K562 (cell line): ENCODE measurements around the gene NARF. TPM values are rescaled to one million over a fixed set of nuclear protein-coding genes. Genes with fewer than 3 reads are reported as not detected.

Experiments used
- DACH1 ChIP-seq: fragments of 450-650 bp; IDR thresholded peaks from 2 replicates; pipeline ENCODE4 v1.6.1; 2018; ENCODE audit not compliant: partially characterized antibody
- DMBX1 ChIP-seq: fragments of 250-450 bp; sonication (Bioruptor Pico); IDR thresholded peaks from 2 replicates; pipeline ENCODE4 v1.8.0; 2022; ENCODE audit warnings: inconsistent platforms, mild to moderate bottlenecking, moderate library complexity, borderline replicate concordance
- NBN ChIP-seq: fragments of 450-650 bp; IDR thresholded peaks from 2 replicates; pipeline ENCODE4 v1.6.1; 2016; ENCODE audit warnings: low read depth, mild to moderate bottlenecking
- NCOA6 ChIP-seq: fragments of 450-650 bp; IDR thresholded peaks from 2 replicates; pipeline ENCODE4 v1.6.1; 2017; ENCODE audit warnings: mild to moderate bottlenecking
- RAD21 ChIP-seq, 2 experiments: fragments of 250-450 bp in 1 of 2; fragments of 450-650 bp in 1 of 2; sonication (Bioruptor Pico) in 1 of 2; formaldehyde crosslinking in 1 of 2; IDR thresholded peaks in 1 of 2; conservative IDR thresholded peaks in 1 of 2; 2 replicates each; pipeline versions ENCODE4 v1.4.0 to v1.8.0; 2020 to 2022; ENCODE audit warnings: mild to moderate bottlenecking in 2 of 2, moderate library complexity in 1 of 2
- RB1 ChIP-seq: fragments of 450-650 bp; IDR thresholded peaks from 2 replicates; pipeline ENCODE4 v1.6.1; 2017; ENCODE audit warnings: low read depth, mild to moderate bottlenecking
- SAP30 ChIP-seq: fragments of 200-600 bp; sonication (generic); IDR thresholded peaks from 2 replicates; pipeline ENCODE4 v1.6.1; 2012; ENCODE audit warnings: borderline replicate concordance, low read depth, mild to moderate bottlenecking, moderate library complexity, low read length, control low read depth, inconsistent platforms; ENCODE audit not compliant: insufficient read depth, poor library complexity, severe bottlenecking
- ZBTB17 ChIP-seq: fragments of 450-650 bp; formaldehyde crosslinking; IDR thresholded peaks from 2 replicates; pipeline ENCODE4 v1.4.0; 2020; ENCODE audit warnings: mild to moderate bottlenecking
- ZC3H4 ChIP-seq: sonication (generic); formaldehyde crosslinking; IDR thresholded peaks from 2 replicates; pipeline ENCODE4 v1.9.0; 2021; ENCODE audit warnings: missing genetic modification reagents, borderline replicate concordance
- ZNF140 ChIP-seq: fragments of 250-450 bp; sonication (Bioruptor Pico); IDR thresholded peaks from 2 replicates; pipeline ENCODE4 v1.8.0; 2021; ENCODE audit warnings: moderate library complexity, mild to moderate bottlenecking, inconsistent platforms
- polyA plus RNA-seq, 8 experiments: library from polyadenylated mRNA; depleted of rRNA in 4 of 8; stranded (reverse) in 5 of 8; unstranded in 3 of 8; fragments of >200 nt; fragmentation: Nextera tagmentation in 2 of 8; fragmentation: Illumina TruSeq in 1 of 8; extraction: Ambion mirVana in 2 of 8; extraction: Trizol in 1 of 8; gene quantifications; 2 replicates each; pipeline versions ENCODE4 v1.2.1 to v1.2.3, GENCODE V29; 2011 to 2014; ENCODE audit warnings: inconsistent platforms in 1 of 8, missing spikeins in 1 of 8
- total RNA-seq, 7 experiments: library from RNA; depleted of rRNA in 6 of 7; stranded (reverse); fragments of >200 nt in 6 of 7; fragmentation: Illumina TruSeq in 2 of 7; extraction: Trizol in 2 of 7; gene quantifications; 2 replicates each; pipeline versions ENCODE4 v1.2.1 to v1.2.3, GENCODE V29; 2011 to 2021; ENCODE audit warnings: low replicate concordance in 1 of 7
- TF ChIP-seq, protein P1 (sequence below): fragments of 250-450 bp; sonication (Bioruptor Pico); IDR thresholded peaks from 2 replicates; pipeline ENCODE4 v1.4.0; 2020; ENCODE audit warnings: mild to moderate bottlenecking, moderate library complexity
- TF ChIP-seq, protein P2 (sequence below), 2 experiments: fragments of 450-650 bp in 1 of 2; sonication (generic) in 1 of 2; formaldehyde crosslinking; conservative IDR thresholded peaks; 2 replicates each; pipeline versions ENCODE4 v1.4.0 to v1.8.1; 2020 to 2022; ENCODE audit warnings: mild to moderate bottlenecking in 1 of 2, missing genetic modification reagents in 1 of 2
- TF ChIP-seq, protein P3 (sequence below): fragments of 150-350 bp; conservative IDR thresholded peaks from 2 replicates; pipeline ENCODE4 v1.6.1; 2014; ENCODE audit warnings: low read length
- TF ChIP-seq, protein P4 (sequence below): fragments of 450-650 bp; IDR thresholded peaks from 2 replicates; pipeline ENCODE4 v1.6.1; 2016; ENCODE audit warnings: antibody characterized with exemption
- TF ChIP-seq, protein P5 (sequence below): sonication (generic); formaldehyde crosslinking; IDR thresholded peaks from 2 replicates; pipeline ENCODE4 v1.4.0; 2020; ENCODE audit warnings: mild to moderate bottlenecking, missing genetic modification reagents

NARF gene
- total and polyA plus RNA-seq, 9 of the 15 experiments (the other 6 are each of a cell fraction or from before 2014, with no cell fraction given) = 60.4 to 423 (median 132) TPM

DNA sequence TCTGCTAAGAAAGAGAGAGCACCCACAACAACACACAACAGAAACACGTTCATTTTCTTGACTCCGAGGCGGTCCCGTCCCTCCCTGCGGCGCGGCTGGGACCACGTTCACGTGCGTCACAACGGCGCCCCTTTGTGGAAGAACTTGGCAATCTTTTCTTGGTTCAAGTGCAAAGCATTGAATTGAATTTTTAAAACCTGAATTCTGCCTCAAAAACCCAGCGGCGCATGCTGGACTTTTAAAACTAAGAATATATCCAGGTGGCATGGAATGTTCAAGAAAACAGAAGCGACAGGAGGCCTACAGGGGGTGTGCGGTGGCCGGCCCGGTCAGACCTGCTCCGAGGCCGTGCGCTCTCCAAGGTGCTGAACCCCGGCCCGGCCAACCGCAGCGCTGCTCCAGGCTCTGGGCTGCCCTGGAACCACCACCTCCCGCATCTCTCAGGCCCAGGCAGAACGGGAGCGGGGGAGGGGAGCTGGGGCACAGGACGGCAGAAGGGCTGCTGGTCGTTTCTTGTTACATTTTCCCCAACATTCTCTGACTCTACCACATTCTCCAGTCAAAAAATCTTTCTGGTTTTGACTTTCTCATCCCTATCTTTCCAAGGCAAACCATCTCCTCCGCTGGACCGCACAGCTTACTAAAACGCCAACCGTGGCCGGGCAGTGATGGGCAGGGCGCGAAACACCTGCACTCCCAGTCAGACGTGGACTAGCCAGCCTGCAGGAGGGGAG is 43.8 kb upstream of the NARF start (continued):
- peak; percentile 74 for TF ChIP-seq SAP30
- TF ChIP-seq DMBX1 (CRISPR knock-in tag) = peak; percentile 72; the same call in 1 of the 2 replicates
- no peak for TF ChIP-seq ZC3H4 (CRISPR knock-in tag)
- TF ChIP-seq, protein P1, sequence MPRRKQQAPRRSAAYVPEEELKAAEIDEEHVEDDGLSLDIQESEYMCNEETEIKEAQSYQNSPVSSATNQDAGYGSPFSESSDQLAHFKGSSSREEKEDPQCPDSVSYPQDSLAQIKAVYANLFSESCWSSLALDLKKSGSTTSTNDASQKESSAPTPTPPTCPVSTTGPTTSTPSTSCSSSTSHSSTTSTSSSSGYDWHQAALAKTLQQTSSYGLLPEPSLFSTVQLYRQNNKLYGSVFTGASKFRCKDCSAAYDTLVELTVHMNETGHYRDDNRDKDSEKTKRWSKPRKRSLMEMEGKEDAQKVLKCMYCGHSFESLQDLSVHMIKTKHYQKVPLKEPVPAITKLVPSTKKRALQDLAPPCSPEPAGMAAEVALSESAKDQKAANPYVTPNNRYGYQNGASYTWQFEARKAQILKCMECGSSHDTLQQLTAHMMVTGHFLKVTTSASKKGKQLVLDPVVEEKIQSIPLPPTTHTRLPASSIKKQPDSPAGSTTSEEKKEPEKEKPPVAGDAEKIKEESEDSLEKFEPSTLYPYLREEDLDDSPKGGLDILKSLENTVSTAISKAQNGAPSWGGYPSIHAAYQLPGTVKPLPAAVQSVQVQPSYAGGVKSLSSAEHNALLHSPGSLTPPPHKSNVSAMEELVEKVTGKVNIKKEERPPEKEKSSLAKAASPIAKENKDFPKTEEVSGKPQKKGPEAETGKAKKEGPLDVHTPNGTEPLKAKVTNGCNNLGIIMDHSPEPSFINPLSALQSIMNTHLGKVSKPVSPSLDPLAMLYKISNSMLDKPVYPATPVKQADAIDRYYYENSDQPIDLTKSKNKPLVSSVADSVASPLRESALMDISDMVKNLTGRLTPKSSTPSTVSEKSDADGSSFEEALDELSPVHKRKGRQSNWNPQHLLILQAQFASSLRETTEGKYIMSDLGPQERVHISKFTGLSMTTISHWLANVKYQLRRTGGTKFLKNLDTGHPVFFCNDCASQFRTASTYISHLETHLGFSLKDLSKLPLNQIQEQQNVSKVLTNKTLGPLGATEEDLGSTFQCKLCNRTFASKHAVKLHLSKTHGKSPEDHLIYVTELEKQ (CRISPR knock-in tag) = no peak
- no peak for TF ChIP-seq ZNF140 (CRISPR knock-in tag)
- TF ChIP-seq, protein P2, sequence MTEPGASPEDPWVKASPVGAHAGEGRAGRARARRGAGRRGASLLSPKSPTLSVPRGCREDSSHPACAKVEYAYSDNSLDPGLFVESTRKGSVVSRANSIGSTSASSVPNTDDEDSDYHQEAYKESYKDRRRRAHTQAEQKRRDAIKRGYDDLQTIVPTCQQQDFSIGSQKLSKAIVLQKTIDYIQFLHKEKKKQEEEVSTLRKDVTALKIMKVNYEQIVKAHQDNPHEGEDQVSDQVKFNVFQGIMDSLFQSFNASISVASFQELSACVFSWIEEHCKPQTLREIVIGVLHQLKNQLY (CRISPR knock-in tag; conservative IDR thresholded peaks at IDR 0.05) = peak in 1 of 2 experiments; percentile 91; a peak in 2 of 4 replicates
- TF ChIP-seq DACH1 = no peak
- peak; percentile 54; the same call in 1 of the 2 replicates for TF ChIP-seq ZBTB17 (CRISPR knock-in tag)
- TF ChIP-seq NBN = peak; percentile 83; the same call in 1 of the 2 replicates
- TF ChIP-seq RB1 = peak; percentile 48; the same call in 1 of the 2 replicates
- TF ChIP-seq, protein P3, sequence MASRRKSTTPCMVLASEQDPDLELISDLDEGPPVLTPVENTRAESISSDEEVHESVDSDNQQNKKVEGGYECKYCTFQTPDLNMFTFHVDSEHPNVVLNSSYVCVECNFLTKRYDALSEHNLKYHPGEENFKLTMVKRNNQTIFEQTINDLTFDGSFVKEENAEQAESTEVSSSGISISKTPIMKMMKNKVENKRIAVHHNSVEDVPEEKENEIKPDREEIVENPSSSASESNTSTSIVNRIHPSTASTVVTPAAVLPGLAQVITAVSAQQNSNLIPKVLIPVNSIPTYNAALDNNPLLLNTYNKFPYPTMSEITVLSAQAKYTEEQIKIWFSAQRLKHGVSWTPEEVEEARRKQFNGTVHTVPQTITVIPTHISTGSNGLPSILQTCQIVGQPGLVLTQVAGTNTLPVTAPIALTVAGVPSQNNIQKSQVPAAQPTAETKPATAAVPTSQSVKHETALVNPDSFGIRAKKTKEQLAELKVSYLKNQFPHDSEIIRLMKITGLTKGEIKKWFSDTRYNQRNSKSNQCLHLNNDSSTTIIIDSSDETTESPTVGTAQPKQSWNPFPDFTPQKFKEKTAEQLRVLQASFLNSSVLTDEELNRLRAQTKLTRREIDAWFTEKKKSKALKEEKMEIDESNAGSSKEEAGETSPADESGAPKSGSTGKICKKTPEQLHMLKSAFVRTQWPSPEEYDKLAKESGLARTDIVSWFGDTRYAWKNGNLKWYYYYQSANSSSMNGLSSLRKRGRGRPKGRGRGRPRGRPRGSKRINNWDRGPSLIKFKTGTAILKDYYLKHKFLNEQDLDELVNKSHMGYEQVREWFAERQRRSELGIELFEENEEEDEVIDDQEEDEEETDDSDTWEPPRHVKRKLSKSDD = 0 out of 2 replicates have a peak, but pooled peaks have one; percentile 27
- TF ChIP-seq, protein P4, sequence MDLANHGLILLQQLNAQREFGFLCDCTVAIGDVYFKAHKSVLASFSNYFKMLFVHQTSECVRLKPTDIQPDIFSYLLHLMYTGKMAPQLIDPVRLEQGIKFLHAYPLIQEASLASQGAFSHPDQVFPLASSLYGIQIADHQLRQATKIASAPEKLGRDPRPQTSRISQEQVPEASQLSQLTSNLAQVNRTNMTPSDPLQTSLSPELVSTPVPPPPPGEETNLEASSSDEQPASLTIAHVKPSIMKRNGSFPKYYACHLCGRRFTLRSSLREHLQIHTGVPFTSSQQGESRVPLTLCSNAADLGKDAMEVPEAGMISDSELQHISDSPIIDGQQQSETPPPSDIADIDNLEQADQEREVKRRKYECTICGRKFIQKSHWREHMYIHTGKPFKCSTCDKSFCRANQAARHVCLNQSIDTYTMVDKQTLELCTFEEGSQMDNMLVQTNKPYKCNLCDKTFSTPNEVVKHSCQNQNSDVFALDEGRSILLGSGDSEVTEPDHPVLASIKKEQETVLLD = peak; percentile 31; the same call in 1 of the 2 replicates
- TF ChIP-seq, protein P5, sequence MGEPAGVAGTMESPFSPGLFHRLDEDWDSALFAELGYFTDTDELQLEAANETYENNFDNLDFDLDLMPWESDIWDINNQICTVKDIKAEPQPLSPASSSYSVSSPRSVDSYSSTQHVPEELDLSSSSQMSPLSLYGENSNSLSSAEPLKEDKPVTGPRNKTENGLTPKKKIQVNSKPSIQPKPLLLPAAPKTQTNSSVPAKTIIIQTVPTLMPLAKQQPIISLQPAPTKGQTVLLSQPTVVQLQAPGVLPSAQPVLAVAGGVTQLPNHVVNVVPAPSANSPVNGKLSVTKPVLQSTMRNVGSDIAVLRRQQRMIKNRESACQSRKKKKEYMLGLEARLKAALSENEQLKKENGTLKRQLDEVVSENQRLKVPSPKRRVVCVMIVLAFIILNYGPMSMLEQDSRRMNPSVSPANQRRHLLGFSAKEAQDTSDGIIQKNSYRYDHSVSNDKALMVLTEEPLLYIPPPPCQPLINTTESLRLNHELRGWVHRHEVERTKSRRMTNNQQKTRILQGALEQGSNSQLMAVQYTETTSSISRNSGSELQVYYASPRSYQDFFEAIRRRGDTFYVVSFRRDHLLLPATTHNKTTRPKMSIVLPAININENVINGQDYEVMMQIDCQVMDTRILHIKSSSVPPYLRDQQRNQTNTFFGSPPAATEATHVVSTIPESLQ = peak; percentile 95; the same call in 1 of the 2 replicates
- peak; percentile 61; the same call in 1 of the 2 replicates for TF ChIP-seq NCOA6
- TF ChIP-seq RAD21 (CRISPR knock-in tag; conservative IDR thresholded peaks at IDR 0.05 in 1 of 2, IDR thresholded peaks at IDR 0.05 in 1 of 2) = peak; percentile 76 to 86
